ENCODE measurements around the gene ASPSCR1.

The ASPSCR1 gene

GRCh38 chr17:81961521-81962498 lies 15.6 kb upstream of the ASPSCR1 start:
- no peak overlapping the region for H3K27ac ChIP-seq (ENCODE audit: low read depth, low read length)
- H3K9me2 ChIP-seq (replicated peaks; ENCODE audit: insufficient read depth, low read length): no peaks in the 10 kb centered on the region
- no peak overlapping the region for H3K4me2 ChIP-seq (ENCODE audit: low read depth, low read length, poor library complexity, severe bottlenecking)
- peaks cover 26% of the 10 kb centered on the region for H3K79me2 ChIP-seq (ENCODE audit: insufficient read depth, low read length)
- H3K9ac ChIP-seq (ENCODE audit: low read length): no peak overlapping the region
- TF ChIP-seq EZH2phosphoT487 (conservative IDR thresholded peaks at IDR 0.05; ENCODE audit: low read length) (no peak), CTCF (IDR thresholded peaks at IDR 0.05; ENCODE audit: insufficient read depth, low read length, poor library complexity, severe bottlenecking) (no peak)
- no peak overlapping the region for H2AFZ ChIP-seq (ENCODE audit: low read depth, low read length, severe bottlenecking)
- no peaks in the 10 kb centered on the region for H4K20me1 ChIP-seq (ENCODE audit: low read depth, low read length)
- no peaks in the 10 kb centered on the region for H3K27me3 ChIP-seq (ENCODE audit: low read length)
- H3K9me3 ChIP-seq (ENCODE audit: insufficient read depth, low read length): no peaks in the 10 kb centered on the region
- peaks cover 22% of the 10 kb centered on the region for H3F3A ChIP-seq (ENCODE audit: insufficient read depth)
- no peak overlapping the region for H3K4me3 ChIP-seq (ENCODE audit: insufficient read depth, low read length, poor library complexity, severe bottlenecking)
- H3K36me3 ChIP-seq (ENCODE audit: low read length): no peaks in the 10 kb centered on the region

- no peaks in the 10 kb centered on the region for H3K9me2 ChIP-seq (replicated peaks; ENCODE audit: insufficient read depth, low read length)
- H3F3A ChIP-seq (ENCODE audit: insufficient read depth): peaks cover 29% of the 10 kb centered on the region
- TF ChIP-seq CTCF (IDR thresholded peaks at IDR 0.05; ENCODE audit: insufficient read depth, low read length, poor library complexity, severe bottlenecking) (no peak), EZH2phosphoT487 (conservative IDR thresholded peaks at IDR 0.05; ENCODE audit: low read length) (no peak)
- no peaks in the 10 kb centered on the region for H3K9me3 ChIP-seq (ENCODE audit: insufficient read depth, low read length)
- H2AFZ ChIP-seq (ENCODE audit: low read depth, low read length, severe bottlenecking): no peak overlapping the region
- H3K4me3 ChIP-seq (ENCODE audit: insufficient read depth, low read length, poor library complexity, severe bottlenecking): no peak overlapping the region
- no peak overlapping the region for H3K4me2 ChIP-seq (ENCODE audit: low read depth, low read length, poor library complexity, severe bottlenecking)
- no peaks in the 10 kb centered on the region for H3K36me3 ChIP-seq (ENCODE audit: low read length)
- no peak overlapping the region for H3K9ac ChIP-seq (ENCODE audit: low read length)
- H3K79me2 ChIP-seq (ENCODE audit: insufficient read depth, low read length): peaks cover 17% of the 10 kb centered on the region
- H3K27me3 ChIP-seq (ENCODE audit: low read length): no peaks in the 10 kb centered on the region
- no peaks in the 10 kb centered on the region for H4K20me1 ChIP-seq (ENCODE audit: low read depth, low read length)
- H3K27ac ChIP-seq (ENCODE audit: low read depth, low read length): no peak overlapping the region
Observed at GRCh38 chr17:81962499-81963441, 14.7 kb upstream of the ASPSCR1 start.

GRCh38 chr17:81964081-81964849 lies 13.2 kb upstream of the ASPSCR1 start:
- H3K36me3 ChIP-seq (ENCODE audit: low read length): no peaks in the 10 kb centered on the region
- H3K4me2 ChIP-seq (ENCODE audit: low read depth, low read length, poor library complexity, severe bottlenecking): no peak overlapping the region
- H3K9ac ChIP-seq (ENCODE audit: low read length): no peak overlapping the region
- TF ChIP-seq EZH2phosphoT487 (conservative IDR thresholded peaks at IDR 0.05; ENCODE audit: low read length) (no peak), CTCF (IDR thresholded peaks at IDR 0.05; ENCODE audit: insufficient read depth, low read length, poor library complexity, severe bottlenecking) (no peak)
- peaks cover 2% of the 10 kb centered on the region for H3K79me2 ChIP-seq (ENCODE audit: insufficient read depth, low read length)
- H3F3A ChIP-seq (ENCODE audit: insufficient read depth): peaks cover 33% of the 10 kb centered on the region
- H4K20me1 ChIP-seq (ENCODE audit: low read depth, low read length): no peaks in the 10 kb centered on the region
- H3K9me2 ChIP-seq (replicated peaks; ENCODE audit: insufficient read depth, low read length): no peaks in the 10 kb centered on the region
- no peaks in the 10 kb centered on the region for H3K9me3 ChIP-seq (ENCODE audit: insufficient read depth, low read length)
- no peak overlapping the region for H3K4me3 ChIP-seq (ENCODE audit: insufficient read depth, low read length, poor library complexity, severe bottlenecking)
- H2AFZ ChIP-seq (ENCODE audit: low read depth, low read length, severe bottlenecking): no peak overlapping the region
- 0 out of 2 replicates have a peak overlapping the region, but pooled peaks have one; percentile 12 for H3K27ac ChIP-seq (ENCODE audit: low read depth, low read length)
- H3K27me3 ChIP-seq (ENCODE audit: low read length): no peaks in the 10 kb centered on the region

Measured in SU-DHL-6 (cell line).